Measurements from ENCODE around the gene MRPL49. TPM values are rescaled to one million over a fixed set of nuclear protein-coding genes. Genes with fewer than 3 reads are reported as not detected.
A peak's percentile ranks its signal among the peaks of the same experiment; 100 is the strongest.

The MRPL49 gene
- total and polyA plus RNA-seq, 2 of the 13 experiments (the other 11 are each of a cell fraction or from before 2014, with no cell fraction given) = 39.2 to 53.3 TPM

DNA sequence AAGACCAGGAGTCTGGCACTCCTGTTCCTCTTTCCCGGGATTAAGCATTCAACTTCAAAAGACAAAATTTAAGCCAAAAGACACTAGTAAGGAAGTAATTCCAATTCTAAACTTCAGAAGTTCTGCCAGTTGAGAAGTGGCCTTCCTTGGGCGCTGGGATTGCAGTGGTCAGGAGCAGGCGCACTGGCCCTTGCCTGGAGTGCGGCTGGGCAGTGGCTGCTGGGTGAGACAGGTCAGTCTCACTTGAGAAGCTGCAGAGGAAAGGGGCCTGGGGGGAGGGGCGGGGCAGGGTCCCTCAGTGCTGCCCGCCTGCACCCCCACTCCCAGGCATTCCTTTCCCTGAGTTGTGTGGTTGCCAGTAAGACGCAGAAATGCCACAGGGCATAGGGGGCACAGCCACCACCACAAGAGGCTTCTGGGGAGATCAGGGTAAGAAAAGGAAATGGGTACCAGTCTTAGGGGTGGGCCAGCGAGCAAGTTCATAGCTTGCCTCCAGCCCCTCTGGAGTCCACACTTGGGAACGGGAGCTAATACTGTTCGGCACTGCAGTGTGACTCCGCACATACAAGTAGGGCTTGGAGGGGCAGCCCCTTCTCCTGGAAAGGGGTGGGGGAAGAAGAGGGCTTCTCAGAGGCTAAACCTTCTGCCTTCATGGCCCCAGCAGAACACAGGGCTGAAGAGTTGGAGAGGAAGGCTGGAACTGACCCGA lies 5.5 kb downstream of the MRPL49 start:
- H3K27ac ChIP-seq (ENCODE audit: extremely low read length, insufficient read depth, low read length) = no peak overlapping the region
- ChIA-PET CTCF (ENCODE audit: low intra/inter-chr PET ratio, low total read pairs) (no interaction called here), POLR2A (interaction anchor here (0.6 to 2.8 kb wide), 6 partner anchors 9 to 292 kb away, joined by 3 to 12 read pairs (median 4); partner anchors contain the start of genes CAPN1, TM7SF2 and ZNHIT2)
- no peak overlapping the region for H2AFZ ChIP-seq (ENCODE audit: low read length)
- WGBS (ENCODE audit: low lambda C conversion rate) = 96% methylated on average over 10 of the region's 12 CpGs
- H3K4me3 ChIP-seq (replicated peaks in 1 of 3; ENCODE audit: insufficient read depth in 1 of 3, low read depth in 2 of 3, low read length in 3 of 3) = no peak overlapping the region
- no peak for FAIRE-seq
- BruUV-seq (replicated peaks) = no TSS peak
- intact Hi-C loops (cut with micrococcal nuclease; ENCODE audit: unreplicated experiment) = no loop called here
- H3K79me2 ChIP-seq (ENCODE audit: insufficient read depth, low read length) = peaks cover 33% of the 10 kb centered on the region
- DNase-seq (ENCODE audit: low spot score) = no peak
- no peak for ATAC-seq
- no peak overlapping the region for H3K4me2 ChIP-seq (ENCODE audit: low read depth, low read length)
- no peaks in the 10 kb centered on the region for H3K9me3 ChIP-seq (ENCODE audit: low read length)
- peaks cover 26% of the 10 kb centered on the region for H3K4me1 ChIP-seq (ENCODE audit: insufficient read depth, low read length)
- no peaks in the 10 kb centered on the region; a peak in 1 of 5 replicates for H3K27me3 ChIP-seq (ENCODE audit: control insufficient read depth in 1 of 2, insufficient read depth in 2 of 2, low read length in 2 of 2)
- peaks cover 11% of the 10 kb centered on the region; the same call in 1 of the 2 replicates for H4K20me1 ChIP-seq (ENCODE audit: insufficient read depth, low read length)
- no peak overlapping the region for H3K9ac ChIP-seq (ENCODE audit: insufficient read depth, low read depth, low read length)
- in situ Hi-C loops (cut with HindIII; ENCODE audit: extremely low pct_ligation_motif_present, low pct_unique_long_range_greater_than_20kb) = no loop called here
- TF ChIP-seq RBFOX2 (IDR thresholded peaks at IDR 0.05; ENCODE audit: low read depth, low read length) (peak; percentile 36; the same call in 1 of the 2 replicates), ETS1 (CRISPR knock-in tag; IDR thresholded peaks at IDR 0.05) (no peak), GATAD2A (CRISPR knock-in tag; IDR thresholded peaks at IDR 0.05) (no peak), ZBTB25 (CRISPR knock-in tag; IDR thresholded peaks at IDR 0.05) (no peak), JUND (CRISPR knock-in tag; IDR thresholded peaks at IDR 0.05) (no peak), SATB2 (CRISPR knock-in tag; IDR thresholded peaks at IDR 0.05) (no peak), ELK4 (CRISPR knock-in tag; IDR thresholded peaks at IDR 0.05; ENCODE audit: borderline replicate concordance) (no peak), POLR2A (IDR thresholded peaks at IDR 0.05; ENCODE audit: insufficient read depth in 1 of 2, low read depth in 2 of 2, low read length in 2 of 2) (peak in 1 of 2 experiments; percentile 5; a peak in 1 of 4 replicates), POLR2AphosphoS5 (IDR thresholded peaks at IDR 0.05; ENCODE audit: low read depth, low read length) (peak; percentile 21; the same call in 1 of the 2 replicates), DNMT3B (CRISPR knock-in tag; conservative IDR thresholded peaks at IDR 0.05) (no peak)
- peaks cover 47 to 75% of the 10 kb centered on the region in 2 experiments for H3K36me3 ChIP-seq (replicated peaks in 1 of 2; ENCODE audit: control insufficient read depth in 1 of 2, insufficient read depth in 2 of 2, low read length in 2 of 2)

All from HepG2 (cell line).